ENCODE results near the gene ATP11A.
A peak's percentile ranks its signal among the peaks of the same experiment; 100 is the strongest.

Gene ATP11A

GRCh38 chr13:112759053-112759452 lies 69.2 kb downstream of the ATP11A start:
- Histone ChIP-seq H3K9me3 (ENCODE audit: control insufficient read depth, low read length) (no peaks in the 10 kb centered on the region), H3K27me3 (ENCODE audit: control insufficient read depth, insufficient read depth, low read length) (no peaks in the 10 kb centered on the region)

GRCh38 chr13:112759827-112760226 lies 70.0 kb downstream of the ATP11A start:
- H3K9ac ChIP-seq, result no peak overlapping the region
- peaks cover 15% of the 10 kb centered on the region for H3K4me1 ChIP-seq
- no peaks in the 10 kb centered on the region for H3K9me3 ChIP-seq (ENCODE audit: control insufficient read depth, low read length)
- H3K4me2 ChIP-seq (ENCODE audit: low read length), result no peak overlapping the region
- peaks cover 4% of the 10 kb centered on the region for H3K79me2 ChIP-seq
- H3K36me3 ChIP-seq (ENCODE audit: control insufficient read depth, insufficient read depth, low read length), result no peaks in the 10 kb centered on the region
- no peak for TF ChIP-seq CTCF (IDR thresholded peaks at IDR 0.05)
- H2AFZ ChIP-seq, result no peak overlapping the region
- no peak overlapping the region for H3K4me3 ChIP-seq (ENCODE audit: low read depth, low read length)
- H3K27ac ChIP-seq, result no peak overlapping the region
- H3K27me3 ChIP-seq (ENCODE audit: control insufficient read depth, insufficient read depth, low read length), result no peaks in the 10 kb centered on the region

More at GRCh38 chr13:112759053-112759452, 69.2 kb downstream of the ATP11A start:
- H3K36me3 ChIP-seq (ENCODE audit: control insufficient read depth, insufficient read depth, low read length), result no peaks in the 10 kb centered on the region
- no peak overlapping the region for H3K27ac ChIP-seq
- peaks cover 4% of the 10 kb centered on the region for H3K79me2 ChIP-seq
- peaks cover 15% of the 10 kb centered on the region for H3K4me1 ChIP-seq
- no peak overlapping the region for H2AFZ ChIP-seq
- no peak for TF ChIP-seq CTCF (IDR thresholded peaks at IDR 0.05)
- H3K4me2 ChIP-seq (ENCODE audit: low read length), result no peak overlapping the region
- no peak overlapping the region for H3K4me3 ChIP-seq (ENCODE audit: low read depth, low read length)
- no peak overlapping the region for H3K9ac ChIP-seq

GRCh38 chr13:112760435-112760834 lies 70.6 kb downstream of the ATP11A start:
- Histone ChIP-seq H3K27me3 (ENCODE audit: control insufficient read depth, insufficient read depth, low read length) (no peaks in the 10 kb centered on the region), H3K27ac (peak overlapping the region; percentile 71), H2AFZ (peak overlapping the region; percentile 66), H3K9me3 (ENCODE audit: control insufficient read depth, low read length) (no peaks in the 10 kb centered on the region), H3K9ac (no peak overlapping the region), H3K36me3 (ENCODE audit: control insufficient read depth, insufficient read depth, low read length) (no peaks in the 10 kb centered on the region), H3K79me2 (no peaks in the 10 kb centered on the region), H3K4me3 (ENCODE audit: low read depth, low read length) (no peak overlapping the region), H3K4me1 (peaks cover 15% of the 10 kb centered on the region), H3K4me2 (ENCODE audit: low read length) (peak overlapping the region; percentile 59)
- TF ChIP-seq CTCF (IDR thresholded peaks at IDR 0.05), result no peak

GRCh38 chr13:112760931-112761330 lies 71.1 kb downstream of the ATP11A start:
- peak overlapping the region; percentile 71 for H3K27ac ChIP-seq
- H3K9ac ChIP-seq, result no peak overlapping the region
- no peak for TF ChIP-seq CTCF (IDR thresholded peaks at IDR 0.05)
- no peaks in the 10 kb centered on the region for H3K36me3 ChIP-seq (ENCODE audit: control insufficient read depth, insufficient read depth, low read length)
- peak overlapping the region; percentile 59 for H3K4me2 ChIP-seq (ENCODE audit: low read length)
- no peaks in the 10 kb centered on the region for H3K27me3 ChIP-seq (ENCODE audit: control insufficient read depth, insufficient read depth, low read length)
- no peaks in the 10 kb centered on the region for H3K9me3 ChIP-seq (ENCODE audit: control insufficient read depth, low read length)
- peak overlapping the region; percentile 49 for H3K4me3 ChIP-seq (ENCODE audit: low read depth, low read length)
- H3K79me2 ChIP-seq, result no peaks in the 10 kb centered on the region
- peak overlapping the region; percentile 66 for H2AFZ ChIP-seq
- peaks cover 15% of the 10 kb centered on the region for H3K4me1 ChIP-seq

Data from parathyroid adenoma (tissue), 2 donors.